DMS79 treated with DMSO at 0.1 percent for 48 hours (cell line): ENCODE results near the gene TNFRSF11A.
A peak's percentile ranks its signal among the peaks of the same experiment; 100 is the strongest.

Experiments used
- DNase-seq: peaks from one replicate; lab custom pipeline; 2025; lab: John Stamatoyannopoulos, UW

The TNFRSF11A gene

GRCh38 chr18:62418258-62418657 lies 93.1 kb downstream of the TNFRSF11A start:
- no peak for DNase-seq

GRCh38 chr18:62420151-62420512 lies 95.0 kb downstream of the TNFRSF11A start:
- DNase-seq: no peak

GRCh38 chr18:62420513-62421209 lies 95.6 kb downstream of the TNFRSF11A start:
- DNase-seq: no peak

GRCh38 chr18:62425465-62426190 lies 100.5 kb downstream of the TNFRSF11A start:
- DNase-seq: peak; percentile 91

GRCh38 chr18:62426191-62426488 lies 101.0 kb downstream of the TNFRSF11A start:
- no peak for DNase-seq

- DNase-seq: no peak
Observed at GRCh38 chr18:62432176-62432575, 107.1 kb downstream of the TNFRSF11A start.

- no peak for DNase-seq
Observed at GRCh38 chr18:62434798-62435197, 109.7 kb downstream of the TNFRSF11A start.

- no peak for DNase-seq
Observed at GRCh38 chr18:62435435-62436031, 110.4 kb downstream of the TNFRSF11A start.

- no peak for DNase-seq
Observed at GRCh38 chr18:62436636-62437234, 111.6 kb downstream of the TNFRSF11A start.

- no peak for DNase-seq
Observed at GRCh38 chr18:62437235-62438017, 112.3 kb downstream of the TNFRSF11A start.

GRCh38 chr18:62438018-62438329 lies 112.9 kb downstream of the TNFRSF11A start:
- DNase-seq: no peak

- no peak for DNase-seq
Observed at GRCh38 chr18:62438402-62438801, 113.3 kb downstream of the TNFRSF11A start.

GRCh38 chr18:62438866-62439265 lies 113.8 kb downstream of the TNFRSF11A start:
- no peak for DNase-seq
